GM21786 (cell line): ENCODE measurements around the gene APOL2.
"Not testable (repeated sequence)": the region's sequence is repeated elsewhere in the genome, so short reads cannot be mapped to it uniquely, and the experiment has no call there.

Experiments used
- ATAC-seq: cut with Tn5 transposase; IDR thresholded peaks from one replicate; pipeline ENCODE4 v1.9.1; 2021; ENCODE audit not compliant: unreplicated experiment

APOL2 gene

GRCh38 chr22:36244522-36245391, 5.4 kb upstream of the APOL2 start:
- ATAC-seq = no peak

- no peak for ATAC-seq
Observed at GRCh38 chr22:36243986-36244385, 4.7 kb upstream of the APOL2 start.

GRCh38 chr22:36239150-36239400, 252 bp downstream of the APOL2 start:
- ATAC-seq = no peak

GRCh38 chr22:36238373-36239149, 766 bp downstream of the APOL2 start:
- no peak for ATAC-seq

GRCh38 chr22:36237462-36238372, 1.6 kb downstream of the APOL2 start:
- no peak for ATAC-seq

- ATAC-seq = no peak
Observed at GRCh38 chr22:36236388-36237319, 2.7 kb downstream of the APOL2 start.

GRCh38 chr22:36235585-36235984, 3.7 kb downstream of the APOL2 start:
- no peak for ATAC-seq

GRCh38 chr22:36234919-36235318, 4.4 kb downstream of the APOL2 start:
- ATAC-seq = no peak

GRCh38 chr22:36234213-36234612, 5.1 kb downstream of the APOL2 start:
- no peak for ATAC-seq

- no peak for ATAC-seq
Observed at GRCh38 chr22:36233796-36234195, 5.5 kb downstream of the APOL2 start.

- ATAC-seq = no peak
Observed at GRCh38 chr22:36232715-36233401, 6.5 kb downstream of the APOL2 start.

GRCh38 chr22:36231051-36231450, 8.3 kb downstream of the APOL2 start:
- not testable (repeated sequence) for ATAC-seq

GRCh38 chr22:36229649-36230048, 9.7 kb downstream of the APOL2 start:
- ATAC-seq = not testable (repeated sequence)

- ATAC-seq = no peak
Observed at GRCh38 chr22:36228944-36229343, 10.4 kb downstream of the APOL2 start.

- not testable (repeated sequence) for ATAC-seq
Observed at GRCh38 chr22:36228369-36228768, 11.0 kb downstream of the APOL2 start.

GRCh38 chr22:36227806-36228205, 11.5 kb downstream of the APOL2 start:
- no peak for ATAC-seq

- no peak for ATAC-seq
Observed at GRCh38 chr22:36227396-36227795, 11.9 kb downstream of the APOL2 start.

- no peak for ATAC-seq
Observed at GRCh38 chr22:36226189-36226588, 13.1 kb downstream of the APOL2 start.

GRCh38 chr22:36225333-36225922, 13.9 kb downstream of the APOL2 start:
- no peak for ATAC-seq
